Vagina (tissue), 2 donors: ENCODE results near the gene NRP1.
"Not testable (repeated sequence)": the region's sequence is repeated elsewhere in the genome, so short reads cannot be mapped to it uniquely, and the experiment has no call there.

Source experiments
- CTCF ChIP-seq, 3 experiments: fragments of 450-650 bp in 2 of 3; fragments of 200-600 bp in 1 of 3; sonication (generic) in 1 of 3; IDR thresholded peaks; one replicate each; pipeline ENCODE4 v1.5.1; 2017 to 2019; ENCODE audit warnings: antibody characterized with exemption in 3 of 3, mild to moderate bottlenecking in 2 of 3, moderate library complexity in 2 of 3
- POLR2AphosphoS5 ChIP-seq, 2 donors: sonication (generic); formaldehyde crosslinking; IDR thresholded peaks; one replicate each; pipeline ENCODE4 v1.9.0; 2017; ENCODE audit warnings: antibody characterized with exemption in 2 of 2, mild to moderate bottlenecking in 2 of 2, low read depth in 1 of 2; ENCODE audit not compliant: insufficient read depth in 1 of 2

DNA sequence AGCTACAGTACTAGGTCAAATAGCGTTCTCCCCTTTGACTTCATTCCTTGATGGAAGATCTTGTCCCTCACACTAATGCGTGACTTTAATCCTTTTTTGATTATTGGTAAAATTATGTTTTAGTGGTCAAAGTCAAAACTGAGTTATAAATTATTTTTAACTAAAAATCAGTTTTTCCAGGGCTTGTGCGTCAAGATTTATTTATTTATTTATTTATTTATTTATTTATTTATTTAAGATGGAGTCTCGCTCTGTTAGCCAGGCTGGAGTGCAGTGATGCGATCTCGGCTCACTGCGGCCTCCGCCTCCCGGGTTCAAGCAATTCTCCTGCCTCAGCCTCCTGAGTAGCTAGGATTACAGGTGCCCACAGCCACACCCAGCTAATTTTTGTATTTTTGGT lies 112.2 kb downstream of the NRP1 start:
- TF ChIP-seq CTCF (IDR thresholded peaks at IDR 0.05); POLR2AphosphoS5 (IDR thresholded peaks at IDR 0.05; ENCODE audit: insufficient read depth in 1 of 2, low read depth in 1 of 2): not testable (repeated sequence)
